GM18511 (cell line): ENCODE measurements around the gene RNLS.

Experiments used
- ATAC-seq: cut with Tn5 transposase; IDR thresholded peaks from one replicate; pipeline ENCODE4 v1.9.1; 2021; ENCODE audit warnings: mild to moderate bottlenecking, moderate library complexity; ENCODE audit not compliant: unreplicated experiment

RNLS gene

GRCh38 chr10:88395677-88396076 is 187.4 kb downstream of the RNLS start:
- no peak for ATAC-seq

DNA sequence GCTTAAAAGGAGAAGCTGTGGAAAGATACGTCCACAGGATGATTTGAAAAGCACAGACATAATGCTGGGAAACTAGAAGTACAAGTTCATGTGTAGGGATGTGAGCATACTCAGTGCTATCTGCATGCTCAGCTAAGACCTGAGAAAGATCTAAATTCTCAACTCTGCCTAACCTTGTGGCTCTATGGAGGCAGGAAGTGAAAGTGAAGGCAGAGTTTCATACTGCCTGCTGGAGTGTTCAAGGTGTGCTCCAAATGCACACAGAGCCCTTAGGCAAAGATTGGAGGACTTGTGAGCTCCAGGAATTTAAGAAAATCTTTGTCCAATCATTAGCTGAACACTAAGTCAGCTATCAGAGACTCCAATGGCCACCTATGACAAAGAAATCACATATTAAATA is 190.9 kb downstream of the RNLS start:
- peak; percentile 92 for ATAC-seq

- no peak for ATAC-seq
These were observed 193.1 kb downstream of the RNLS start for GRCh38 chr10:88390041-88390440.

- ATAC-seq, result no peak
These were observed 193.7 kb downstream of the RNLS start for GRCh38 chr10:88389456-88389855.

- no peak for ATAC-seq
These were observed 194.8 kb downstream of the RNLS start for GRCh38 chr10:88388324-88388723.

- ATAC-seq, result no peak
These were observed 196.0 kb downstream of the RNLS start for GRCh38 chr10:88386821-88387773.

DNA sequence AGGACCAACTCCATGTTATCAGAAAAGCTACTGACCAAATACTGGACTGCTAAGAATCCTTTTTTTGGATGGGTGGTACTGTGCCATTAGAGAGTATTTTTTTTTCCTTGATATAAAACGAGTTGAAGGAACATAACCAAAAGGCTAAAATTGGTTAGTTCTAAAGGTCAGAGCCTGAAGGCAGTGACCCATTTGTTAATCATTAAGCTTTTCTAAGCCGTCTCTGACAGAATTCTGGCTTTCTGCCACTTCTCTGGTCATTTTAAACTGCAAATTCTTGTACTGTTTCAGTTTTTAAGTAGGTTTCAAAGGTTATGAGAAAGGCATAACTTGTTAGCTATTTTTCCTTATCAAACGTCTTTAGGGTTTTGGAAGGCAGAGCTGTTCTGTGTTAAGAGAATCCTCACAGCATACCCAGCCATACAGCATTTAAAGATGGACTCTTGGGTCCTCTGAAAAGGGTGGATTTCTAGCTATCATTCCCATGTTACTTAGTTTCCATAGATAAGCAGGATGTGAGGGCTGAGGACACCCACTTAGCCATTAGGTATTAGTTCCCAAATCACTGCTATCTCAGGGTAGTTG is 196.8 kb downstream of the RNLS start:
- ATAC-seq, result peak; percentile 52

- ATAC-seq, result peak; percentile 84
These were observed 197.4 kb downstream of the RNLS start for GRCh38 chr10:88385601-88386203.

GRCh38 chr10:88383276-88383675 is 199.8 kb downstream of the RNLS start:
- no peak for ATAC-seq

- no peak for ATAC-seq
These were observed 200.4 kb downstream of the RNLS start for GRCh38 chr10:88382699-88383098.

- no peak for ATAC-seq
These were observed 203.5 kb downstream of the RNLS start for GRCh38 chr10:88379575-88379974.

DNA sequence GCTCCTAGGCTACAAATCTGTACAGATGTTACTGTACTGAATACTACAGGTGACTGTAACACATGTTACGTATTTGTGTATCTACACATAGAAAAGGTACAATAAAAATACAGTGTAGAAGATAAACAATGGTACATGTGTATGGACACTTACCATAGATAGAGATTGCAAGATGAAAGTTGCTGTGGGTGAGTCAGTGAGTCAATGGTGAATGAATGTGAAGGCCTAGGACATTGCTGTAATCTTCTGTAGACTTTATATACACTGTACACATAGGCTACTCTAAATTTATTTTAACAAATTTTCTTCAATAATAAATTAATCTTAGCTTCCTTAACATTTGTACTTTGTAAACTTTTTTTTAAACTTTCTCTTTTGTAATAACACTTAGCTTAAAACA is 205.6 kb downstream of the RNLS start:
- no peak for ATAC-seq

DNA sequence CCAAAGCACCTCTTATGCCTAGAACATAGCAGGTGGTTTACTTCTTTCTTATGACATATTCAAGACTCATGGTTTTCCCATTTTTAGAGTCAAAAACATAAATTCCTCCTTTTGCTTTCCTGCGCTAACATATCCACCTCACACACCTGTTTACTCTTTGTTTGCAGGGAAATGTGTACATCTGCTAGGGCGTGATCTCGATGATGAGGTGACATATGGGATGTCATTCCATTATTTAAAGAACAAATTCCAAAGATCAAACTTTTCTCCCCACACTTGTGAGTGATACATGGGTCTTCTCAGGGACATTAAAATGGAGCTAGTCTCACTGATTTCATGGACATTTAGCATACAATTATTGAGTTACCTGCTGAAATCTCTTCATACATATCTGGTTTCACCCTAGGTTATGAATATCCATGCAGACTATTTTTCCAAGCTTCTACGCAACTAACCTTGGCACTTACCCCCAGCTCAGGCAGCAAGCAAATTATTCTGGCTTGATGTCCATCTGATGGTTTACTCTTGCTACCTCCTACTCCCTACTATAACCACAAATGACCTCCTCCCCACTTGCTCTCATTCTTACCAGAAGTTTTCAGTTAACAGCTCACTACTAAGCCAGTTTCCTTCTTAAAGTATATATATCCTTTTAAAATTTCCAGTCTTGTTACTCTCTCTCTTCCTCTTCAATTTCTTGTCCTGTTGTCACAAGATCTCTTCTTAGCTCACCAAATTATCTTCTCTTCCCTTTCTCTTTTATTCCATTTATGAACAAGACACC is 208.5 kb downstream of the RNLS start:
- no peak for ATAC-seq

DNA sequence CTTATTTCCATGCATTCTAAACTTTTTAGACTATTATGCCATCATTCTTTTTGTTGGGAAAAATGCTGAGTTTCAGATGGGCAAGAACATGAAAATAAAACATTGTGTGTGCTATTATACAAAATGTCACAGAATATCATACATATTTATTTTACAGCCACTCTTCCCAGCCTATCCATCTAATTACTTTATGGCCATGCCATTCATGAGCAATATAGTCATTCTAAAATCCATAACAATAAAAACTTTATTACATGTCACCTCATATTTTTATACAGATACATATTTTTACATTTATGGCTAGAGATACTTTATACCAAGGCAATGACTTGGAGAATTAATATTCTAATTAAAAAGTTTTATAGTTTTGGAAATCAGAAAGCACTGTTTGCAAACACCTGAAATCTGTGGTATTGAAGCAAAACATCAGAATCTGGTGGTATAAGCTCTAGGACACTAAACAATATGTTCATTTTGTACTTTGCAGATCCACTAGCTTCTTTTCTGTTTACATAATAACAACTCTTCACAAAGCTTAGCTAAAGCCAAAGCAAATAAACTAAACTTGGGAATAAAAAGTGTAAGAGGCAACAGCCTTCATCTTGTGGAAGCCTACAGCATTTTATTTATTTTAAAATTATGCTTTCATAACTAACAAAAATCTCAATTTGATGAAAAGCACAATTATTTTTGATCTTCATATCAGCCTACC is 210.1 kb downstream of the RNLS start:
- ATAC-seq, result no peak

DNA sequence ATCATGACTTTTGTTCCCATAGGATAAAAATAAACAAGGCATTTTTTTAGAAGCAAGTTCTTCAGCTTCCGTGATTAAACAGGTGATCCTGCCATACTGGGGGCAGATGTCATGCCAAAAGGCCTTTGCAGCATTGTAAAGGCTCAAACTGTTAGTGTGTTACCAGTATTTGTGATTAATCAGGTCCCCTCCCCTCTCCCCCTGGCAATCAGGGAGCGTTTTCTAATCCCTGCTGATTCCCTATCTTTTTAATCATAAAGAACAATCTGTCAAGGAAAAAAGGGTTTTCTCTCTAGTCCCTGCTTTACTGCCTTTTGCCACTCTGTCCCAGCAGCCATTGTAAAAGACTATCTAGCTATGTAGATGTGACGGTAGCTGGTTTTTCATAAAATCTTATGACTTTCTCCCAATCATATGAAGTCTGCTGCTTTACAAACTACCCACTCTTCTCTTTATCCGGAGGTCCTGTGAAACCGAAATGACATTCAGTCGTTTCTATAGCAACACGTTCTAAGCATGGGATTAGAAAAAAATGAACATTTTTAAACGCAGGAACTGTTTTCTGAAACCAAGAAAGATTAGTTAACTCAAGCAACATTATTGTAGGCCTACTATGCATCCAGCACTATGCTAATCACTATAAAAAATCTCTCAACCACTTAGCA is 210.9 kb downstream of the RNLS start:
- ATAC-seq, result no peak

DNA sequence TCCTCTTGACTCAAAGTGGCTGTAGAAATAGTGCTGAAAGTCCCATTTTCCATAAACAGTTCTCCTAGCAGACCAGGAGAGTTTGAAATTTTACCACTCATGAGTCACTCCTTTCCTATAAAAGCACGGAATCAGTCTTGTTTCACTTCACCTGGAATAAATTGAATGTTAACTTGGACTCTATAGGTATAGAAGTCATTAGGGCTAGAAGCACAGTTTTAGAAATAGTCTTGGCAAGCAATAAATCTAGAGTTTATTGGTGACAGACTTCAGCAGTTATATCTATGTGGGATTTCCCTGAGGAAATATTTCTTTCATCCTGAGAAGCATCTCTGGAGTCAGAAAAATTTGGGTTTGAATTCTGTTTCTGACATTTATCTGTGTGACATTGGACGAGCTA is 212.4 kb downstream of the RNLS start:
- ATAC-seq, result no peak

GRCh38 chr10:88366772-88367171 is 216.3 kb downstream of the RNLS start:
- ATAC-seq, result no peak

- ATAC-seq, result no peak
These were observed 220.9 kb downstream of the RNLS start for GRCh38 chr10:88361995-88362807.

DNA sequence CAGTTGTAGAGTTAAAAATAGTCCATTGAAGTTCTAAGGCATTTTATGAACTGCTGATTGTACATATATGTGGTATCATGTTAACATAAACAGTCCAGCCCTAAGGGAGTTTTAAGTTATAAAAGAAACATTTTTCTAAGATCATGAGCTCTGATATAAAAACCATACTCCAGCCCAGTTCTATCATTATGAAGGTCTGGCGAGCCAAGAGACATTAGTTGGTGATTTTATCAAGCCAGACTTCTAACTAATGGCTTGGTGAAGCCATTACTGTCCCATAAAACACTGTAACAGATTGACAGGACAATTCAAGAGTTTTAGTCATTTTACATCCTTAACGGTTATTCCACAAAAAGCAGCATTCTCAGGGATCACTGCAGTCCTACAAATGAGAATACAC is 221.6 kb downstream of the RNLS start:
- no peak for ATAC-seq
